ENCODE results near the gene GRID1.

The GRID1 gene

DNA sequence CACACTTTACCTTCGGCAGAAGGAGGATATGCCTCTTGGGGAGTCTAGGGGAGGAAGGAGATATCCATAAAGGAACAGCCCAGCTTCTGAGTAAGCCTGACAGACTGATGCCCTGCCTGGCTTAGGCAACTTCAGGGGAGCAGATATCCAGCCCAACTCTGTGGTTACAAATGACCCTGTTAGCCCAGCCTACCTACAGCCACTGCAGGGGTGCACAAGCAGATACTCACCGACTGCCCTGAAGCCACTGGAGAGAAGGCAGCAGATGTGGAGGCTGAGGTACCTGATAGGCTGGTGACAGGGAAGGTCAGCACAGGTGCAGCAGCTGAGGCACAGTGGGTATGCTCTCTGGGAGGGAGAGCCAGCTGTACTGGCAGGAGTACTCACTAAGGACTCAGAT is 770.2 kb downstream of the GRID1 start:
- in situ Hi-C loops (cut with MboI; ENCODE audit: low pct_unique_long_range_greater_than_20kb, low sequenced_read_pairs, unreplicated experiment): no loop called here
- DNase-seq (ENCODE audit: low spot score): no peak

DNA sequence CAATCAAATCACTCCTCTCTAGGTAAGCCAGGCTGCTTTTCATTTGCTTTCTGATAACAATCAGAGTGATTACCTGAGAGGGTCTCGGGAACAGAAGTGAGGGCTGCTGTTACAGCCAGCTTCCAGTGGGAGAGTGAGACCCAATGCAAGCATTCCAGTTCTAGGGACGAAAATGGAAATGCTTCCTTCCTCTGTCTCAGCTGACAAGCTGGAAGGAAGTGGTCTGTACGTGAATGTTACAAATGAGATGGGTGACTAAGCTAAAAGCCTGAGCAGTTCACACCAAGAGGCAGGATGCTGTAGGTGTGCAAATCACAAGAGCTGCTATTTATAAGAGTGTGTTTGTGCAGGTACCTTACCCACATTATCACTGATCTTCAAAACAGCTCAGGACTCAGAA is 772.4 kb downstream of the GRID1 start:
- DNase-seq (ENCODE audit: low spot score): no peak
- in situ Hi-C loops (cut with MboI; ENCODE audit: low pct_unique_long_range_greater_than_20kb, low sequenced_read_pairs, unreplicated experiment): no loop called here
- TF ChIP-seq CTCF (IDR thresholded peaks at IDR 0.05; ENCODE audit: extremely low read depth, insufficient read depth, missing control alignments): no peak

More for the DNA sequence above, 770.2 kb downstream of the GRID1 start:
- no peak for TF ChIP-seq CTCF (IDR thresholded peaks at IDR 0.05; ENCODE audit: extremely low read depth, insufficient read depth, missing control alignments)

GRCh38 chr10:85593226-85593772 is 773.3 kb downstream of the GRID1 start:
- no peak for TF ChIP-seq CTCF (IDR thresholded peaks at IDR 0.05; ENCODE audit: extremely low read depth, insufficient read depth, missing control alignments)
- DNase-seq (ENCODE audit: low spot score): no peak
- in situ Hi-C loops (cut with MboI; ENCODE audit: low pct_unique_long_range_greater_than_20kb, low sequenced_read_pairs, unreplicated experiment): no loop called here

DNA sequence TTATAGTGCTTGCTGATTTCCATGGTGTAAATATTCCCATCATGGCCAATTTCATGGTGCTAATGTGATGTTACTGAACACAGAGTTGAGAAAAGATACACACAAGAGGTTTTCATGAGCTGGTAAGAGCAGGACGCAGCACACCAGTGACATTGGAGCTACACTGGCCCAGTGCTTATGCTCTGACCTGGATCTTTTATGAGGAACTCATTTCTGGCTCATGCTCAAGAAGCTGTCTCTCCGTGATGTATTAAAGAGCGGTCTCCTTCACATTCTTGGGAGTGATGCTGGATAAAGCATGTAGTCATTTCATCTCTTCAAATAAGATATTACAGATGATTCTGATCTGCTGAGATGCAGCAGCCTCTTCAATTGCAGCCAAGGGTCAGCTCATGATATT is 785.2 kb downstream of the GRID1 start:
- in situ Hi-C loops (cut with MboI; ENCODE audit: low pct_unique_long_range_greater_than_20kb, low sequenced_read_pairs, unreplicated experiment): no loop called here
- DNase-seq (ENCODE audit: low spot score): no peak
- TF ChIP-seq CTCF (IDR thresholded peaks at IDR 0.05; ENCODE audit: extremely low read depth, insufficient read depth, missing control alignments): no peak

GRCh38 chr10:85580585-85580984 is 786.0 kb downstream of the GRID1 start:
- TF ChIP-seq CTCF (IDR thresholded peaks at IDR 0.05; ENCODE audit: extremely low read depth, insufficient read depth, missing control alignments): no peak

DNA sequence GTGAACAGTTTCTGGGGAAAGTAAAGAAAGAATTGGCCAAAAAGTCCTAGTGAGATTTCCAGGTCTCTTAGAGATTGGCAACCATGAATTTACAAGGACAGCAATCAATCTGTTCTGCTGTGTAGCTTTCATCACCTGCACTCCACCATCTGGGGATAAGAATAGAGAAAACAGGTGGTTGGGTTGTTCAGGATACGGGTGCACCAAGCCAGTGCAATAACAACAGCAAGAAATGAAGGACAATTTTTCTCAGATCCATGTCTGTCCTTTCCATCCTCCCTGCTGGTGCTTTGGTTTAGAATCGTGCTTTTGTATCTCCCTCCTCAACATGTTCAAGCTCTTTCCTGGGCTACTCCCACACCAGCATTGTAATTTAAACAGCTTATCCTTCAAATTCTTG is 787.7 kb downstream of the GRID1 start:
- no peak for DNase-seq (ENCODE audit: low spot score)
- in situ Hi-C loops (cut with MboI; ENCODE audit: low pct_unique_long_range_greater_than_20kb, low sequenced_read_pairs, unreplicated experiment): no loop called here
- no peak for TF ChIP-seq CTCF (IDR thresholded peaks at IDR 0.05; ENCODE audit: extremely low read depth, insufficient read depth, missing control alignments)

More at GRCh38 chr10:85580585-85580984, 786.0 kb downstream of the GRID1 start:
- DNase-seq (ENCODE audit: low spot score): no peak
- in situ Hi-C loops (cut with MboI; ENCODE audit: low pct_unique_long_range_greater_than_20kb, low sequenced_read_pairs, unreplicated experiment): no loop called here

GRCh38 chr10:85575441-85575840 is 791.2 kb downstream of the GRID1 start:
- TF ChIP-seq CTCF (IDR thresholded peaks at IDR 0.05; ENCODE audit: extremely low read depth, insufficient read depth, missing control alignments): no peak
- in situ Hi-C loops (cut with MboI; ENCODE audit: low pct_unique_long_range_greater_than_20kb, low sequenced_read_pairs, unreplicated experiment): no loop called here

More at GRCh38 chr10:85575441-85575840, 791.2 kb downstream of the GRID1 start:
- DNase-seq (ENCODE audit: low spot score): no peak
